Measurements from ENCODE around the gene LIG1. TPM values are rescaled to one million over a fixed set of nuclear protein-coding genes. Genes with fewer than 3 reads are reported as not detected.
"Not testable (repeated sequence)": the region's sequence is repeated elsewhere in the genome, so short reads cannot be mapped to it uniquely, and the experiment has no call there.

LIG1 gene
- total RNA-seq, 1 donor from 2014 or later: 42.9 TPM

GRCh38 chr19:48085904-48086864, 84.0 kb downstream of the LIG1 start:
- DNase-seq (ENCODE audit: extremely low read depth, low read depth, low spot score): no peak

DNA sequence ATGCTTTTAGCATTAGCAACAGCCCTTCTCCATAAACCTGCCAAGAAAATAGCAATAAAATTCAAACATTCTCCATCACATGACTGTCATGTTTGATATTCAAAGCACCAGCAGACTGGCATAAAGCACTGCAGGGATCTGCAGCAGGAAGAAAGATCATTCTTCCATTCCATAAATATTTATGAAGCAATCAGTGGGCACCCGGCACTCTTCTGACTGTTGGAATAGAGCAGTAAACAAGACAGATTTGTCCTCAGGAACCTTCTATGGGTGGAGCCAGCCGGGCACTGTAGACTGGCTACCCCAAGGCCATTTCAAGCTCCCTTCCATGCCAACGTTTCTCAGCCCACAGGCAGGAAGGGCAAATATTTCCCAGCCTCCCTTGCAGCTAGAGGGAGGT, 85.1 kb downstream of the LIG1 start:
- DNase-seq (ENCODE audit: extremely low read depth, low read depth, low spot score): no peak

GRCh38 chr19:48081106-48081505, 89.0 kb downstream of the LIG1 start:
- DNase-seq (ENCODE audit: extremely low read depth, low read depth, low spot score): no peak

- not testable (repeated sequence) for DNase-seq (ENCODE audit: extremely low read depth, low read depth, low spot score)
These were observed 99.9 kb downstream of the LIG1 start for GRCh38 chr19:48070177-48070769.

GRCh38 chr19:48069435-48069834, 100.7 kb downstream of the LIG1 start:
- DNase-seq (ENCODE audit: extremely low read depth, low read depth, low spot score): no peak

Other genes starting within 250 kb of the LIG1 start
- gene BSPH1, start 178.2 kb downstream of the LIG1 start, total RNA-seq: not detected in 2 replicates
- gene ELSPBP1, start 175.7 kb downstream of the LIG1 start, total RNA-seq: not detected in 2 replicates
- gene CABP5, start 126.3 kb downstream of the LIG1 start, total RNA-seq: not detected in 2 replicates
- 279 and 309 TPM in 2 replicates for gene PLA2G4C, start 59.5 kb downstream of the LIG1 start, total RNA-seq
- gene ZSWIM9, start 336 bp upstream of the LIG1 start, total RNA-seq: 3.6 and 6.5 TPM in 2 replicates
- 78.5 and 116 TPM in 2 replicates for gene CARD8, start 85.6 kb upstream of the LIG1 start, total RNA-seq
- gene ZNF114, start 99.7 kb upstream of the LIG1 start, total RNA-seq: 0.23 and 1.2 TPM in 2 replicates
- 37.7 and 44.7 TPM in 2 replicates for gene EMP3, start 155.2 kb upstream of the LIG1 start, total RNA-seq
- gene TMEM143, start 193.6 kb upstream of the LIG1 start, total RNA-seq: 5.1 and 6.8 TPM in 2 replicates
- gene SYNGR4, start 194.0 kb upstream of the LIG1 start, total RNA-seq: not detected in 2 replicates
- gene KDELR1, start 221.2 kb upstream of the LIG1 start, total RNA-seq: 174 and 177 TPM in 2 replicates
- gene GRIN2D, start 223.3 kb upstream of the LIG1 start, total RNA-seq: 0.53 and 0.76 TPM in 2 replicates

Measured in glomerular endothelial cell (primary cell).